HG03175 (cell line): ENCODE measurements around the gene LCT.
"Not testable (repeated sequence)": the region's sequence is repeated elsewhere in the genome, so short reads cannot be mapped to it uniquely, and the experiment has no call there.

Source experiments
- ATAC-seq: cut with Tn5 transposase; IDR thresholded peaks from one replicate; pipeline ENCODE4 v1.9.1; 2021; ENCODE audit warnings: mild to moderate bottlenecking, moderate library complexity; ENCODE audit not compliant: unreplicated experiment

The LCT gene

DNA sequence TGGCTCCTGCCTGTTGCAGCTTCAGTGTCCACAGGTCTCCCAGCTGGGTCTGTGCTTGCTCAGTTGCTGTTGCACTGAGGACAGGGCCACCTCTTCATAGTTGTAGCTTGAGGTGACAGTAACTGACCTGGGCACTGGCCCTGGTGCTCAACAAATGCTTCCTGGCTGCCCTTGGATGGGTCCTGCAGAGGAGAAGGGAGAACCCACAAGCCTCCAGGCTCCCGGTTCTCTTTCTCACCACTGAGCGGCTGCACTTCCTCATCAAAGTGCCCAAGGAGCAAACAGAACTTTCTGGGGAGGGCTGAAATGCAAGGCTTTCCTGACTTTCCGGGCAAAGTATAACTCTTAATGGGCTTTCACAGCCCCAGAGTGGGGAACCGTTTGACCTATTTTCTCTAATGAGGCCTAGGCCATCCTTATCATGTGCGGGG, 38.7 kb downstream of the LCT start:
- ATAC-seq: no peak

DNA sequence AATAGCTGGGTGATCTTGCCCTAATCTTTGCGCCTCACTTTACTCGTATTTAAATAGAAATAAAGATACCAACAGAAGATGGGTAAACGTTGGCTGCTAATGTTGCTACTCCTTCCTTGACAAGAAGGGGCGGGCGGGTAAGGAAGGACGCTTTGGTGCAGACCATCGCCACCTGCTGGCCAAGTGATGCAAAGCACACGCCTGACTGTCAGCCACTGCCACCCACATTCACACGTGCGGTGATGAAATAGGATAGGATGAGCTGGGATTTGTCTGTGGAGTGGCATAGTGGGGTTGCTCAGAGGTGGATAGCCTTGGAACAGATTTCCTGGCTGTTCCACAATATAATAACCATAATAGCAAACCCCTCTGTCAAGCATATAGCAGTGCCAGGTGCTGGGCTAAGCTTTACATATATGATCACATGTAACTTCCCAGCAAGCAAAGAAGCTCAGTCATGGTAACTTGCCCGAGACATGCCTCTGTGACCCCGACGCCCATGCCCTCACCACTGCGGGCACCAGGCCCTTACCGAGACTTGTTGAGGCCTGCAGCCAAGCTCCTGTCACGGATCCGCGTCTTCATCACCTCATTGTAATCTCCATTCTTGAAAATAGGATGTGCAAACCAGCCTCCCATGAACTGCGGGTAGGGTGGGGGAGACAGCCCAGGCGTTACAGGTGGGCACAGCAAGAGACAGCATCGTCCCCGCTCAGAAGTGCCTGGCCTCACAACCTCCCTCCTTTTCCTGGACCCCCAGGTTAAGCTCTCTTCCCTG, 39.3 kb downstream of the LCT start:
- peak; percentile 73 for ATAC-seq

DNA sequence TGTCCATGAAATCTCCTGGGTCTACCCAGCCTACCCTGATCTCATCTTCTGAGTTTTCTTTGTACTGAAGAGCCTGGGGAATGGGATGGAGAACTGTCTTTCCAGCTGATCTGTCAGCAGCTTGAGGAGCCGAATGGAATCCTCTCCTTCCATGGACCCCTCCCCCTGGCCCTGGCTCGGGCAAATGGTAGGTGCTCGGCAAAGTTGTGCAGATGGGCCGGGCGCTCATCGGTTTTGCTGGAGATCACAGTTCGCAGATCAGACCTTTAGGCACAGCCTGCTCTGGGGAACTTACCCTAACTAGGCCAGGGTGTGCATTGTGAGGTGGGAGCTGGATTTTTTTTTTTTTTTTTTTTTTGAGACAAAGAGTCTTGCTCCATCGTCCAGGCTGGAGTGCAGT, 40.4 kb downstream of the LCT start:
- ATAC-seq: no peak

- not testable (repeated sequence) for ATAC-seq
Measured at GRCh38 chr2:135795641-135796040, 41.3 kb downstream of the LCT start.

DNA sequence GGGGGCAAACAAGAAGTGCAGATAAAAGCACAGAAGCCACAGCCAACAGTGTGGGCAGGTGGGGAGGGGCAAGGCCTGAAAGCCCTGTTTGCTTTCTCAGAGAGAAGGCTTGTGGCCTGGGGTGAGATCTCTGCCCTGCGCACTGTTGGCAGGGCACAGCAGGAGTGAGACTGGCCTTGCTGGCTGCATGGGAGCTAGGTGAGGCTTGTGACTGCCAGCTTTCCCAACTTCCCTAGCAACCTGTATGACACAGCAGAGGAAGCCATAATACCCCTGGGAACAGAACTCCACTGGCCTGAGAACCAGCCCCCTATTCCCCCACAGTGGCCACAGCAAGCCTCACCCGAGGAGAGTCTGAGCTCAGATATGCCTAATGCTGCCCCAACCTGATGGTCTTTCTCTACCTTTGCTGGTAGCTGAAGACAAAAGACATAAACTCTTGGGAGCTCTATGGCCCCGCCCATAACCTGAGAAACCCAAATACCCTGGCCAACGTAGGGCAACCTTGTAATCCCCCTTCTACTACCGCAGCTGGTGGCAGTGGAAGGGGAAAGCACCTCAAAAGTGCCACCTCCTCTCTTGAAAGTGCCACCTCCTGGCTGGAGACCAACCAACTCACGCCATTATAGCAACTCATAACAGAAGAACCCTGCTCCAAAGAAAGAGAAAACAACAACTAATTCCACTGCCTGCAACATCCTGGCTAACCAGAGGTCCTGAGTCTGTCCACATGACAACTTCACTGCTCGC, 44.4 kb downstream of the LCT start:
- ATAC-seq: no peak

DNA sequence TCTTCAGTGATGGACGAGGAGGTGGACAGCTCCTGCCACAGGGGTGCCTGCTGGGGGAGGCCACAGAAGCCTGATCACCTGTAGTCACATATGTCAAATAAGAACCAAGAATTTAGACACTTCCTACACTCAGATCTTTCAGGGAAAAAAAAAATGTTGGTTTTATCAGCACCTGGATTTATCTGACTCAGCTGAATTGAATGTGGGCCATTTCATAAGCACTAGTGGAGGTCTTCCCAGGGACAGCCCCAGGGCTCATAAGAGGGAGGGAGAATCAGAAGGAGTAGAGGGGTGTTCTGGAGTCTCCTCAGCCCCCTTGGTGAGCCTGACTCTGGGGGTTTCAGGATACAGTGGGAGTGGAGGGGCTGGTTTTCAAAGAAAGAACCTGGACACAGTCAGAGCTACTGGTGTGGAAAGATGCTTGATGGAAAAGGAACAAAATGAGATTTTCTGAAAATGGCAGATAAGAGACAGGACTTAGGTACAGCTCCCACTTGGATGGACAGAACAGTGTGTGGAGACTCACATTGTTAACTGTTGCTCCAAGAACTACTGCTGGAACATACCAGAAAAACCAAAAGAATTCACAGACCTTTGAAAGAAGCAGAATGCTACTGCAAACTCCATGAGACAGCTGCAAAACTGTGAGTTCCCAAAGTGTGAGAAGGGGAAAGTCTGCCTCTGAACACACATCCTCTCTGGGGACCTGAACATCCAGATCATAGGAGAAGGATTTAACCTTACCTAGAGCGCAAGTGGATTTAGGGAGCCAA, 45.4 kb downstream of the LCT start:
- no peak for ATAC-seq

- ATAC-seq: no peak
Measured at GRCh38 chr2:135790423-135790822, 46.6 kb downstream of the LCT start.

GRCh38 chr2:135786823-135787222, 50.2 kb downstream of the LCT start:
- ATAC-seq: no peak

DNA sequence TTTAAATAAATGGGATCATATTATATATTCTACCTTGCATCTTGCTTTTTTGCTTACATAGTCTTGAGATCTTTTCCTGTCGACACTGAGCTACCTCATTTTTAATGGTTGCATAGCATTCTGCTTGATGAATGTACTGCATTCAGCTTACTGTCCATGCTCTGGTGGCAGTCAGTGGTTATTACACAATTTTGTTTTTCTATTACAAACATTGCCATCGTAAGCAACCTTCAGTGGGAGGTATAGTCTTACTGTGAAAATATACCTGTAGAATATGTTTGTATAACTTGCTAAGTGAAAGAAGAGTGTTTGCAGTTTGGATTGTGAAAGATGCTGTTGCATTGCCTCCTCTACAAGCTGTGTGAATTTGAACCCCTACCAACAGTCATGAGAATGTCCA, 52.0 kb downstream of the LCT start:
- no peak for ATAC-seq

GRCh38 chr2:135783439-135783838, 53.5 kb downstream of the LCT start:
- no peak for ATAC-seq

- ATAC-seq: no peak
Measured at GRCh38 chr2:135782231-135782630, 54.8 kb downstream of the LCT start.

DNA sequence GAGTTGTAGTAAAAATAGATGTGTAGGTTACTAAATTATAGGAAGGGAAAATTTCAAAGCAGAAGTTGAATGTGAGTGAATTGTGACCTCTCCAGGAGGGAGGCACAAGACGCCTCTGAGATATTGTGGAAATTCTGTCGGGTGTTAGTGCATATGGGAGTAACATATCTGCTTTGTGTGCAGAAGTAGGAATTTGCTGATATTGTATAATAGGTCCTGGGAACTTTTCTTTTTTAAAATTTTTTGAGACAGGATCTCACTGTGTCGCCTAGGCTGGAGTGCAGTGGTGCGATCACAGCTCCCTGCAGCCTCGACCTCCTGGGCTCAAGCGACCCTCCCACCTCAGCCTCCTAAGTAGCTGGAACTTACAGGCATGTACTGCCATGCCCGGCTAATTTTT, 60.6 kb downstream of the LCT start:
- ATAC-seq: no peak

DNA sequence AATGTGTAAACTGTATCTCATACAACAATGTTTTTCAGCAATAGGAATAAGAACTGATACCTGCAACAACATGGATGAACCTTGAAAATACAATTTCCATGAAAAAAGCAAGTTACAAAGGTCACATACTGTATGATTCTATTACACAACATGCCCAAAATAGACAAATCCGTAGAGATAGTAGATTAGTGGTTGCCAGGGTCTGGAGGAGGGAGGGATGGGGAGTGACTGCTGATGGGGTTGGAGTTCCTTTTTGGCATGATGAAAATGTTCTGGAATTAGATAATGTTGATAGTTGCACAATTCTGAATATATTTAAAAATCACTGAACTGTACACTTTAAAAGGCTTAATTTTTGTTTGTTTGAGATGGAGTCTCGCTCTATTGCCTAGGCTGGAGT, 61.6 kb downstream of the LCT start:
- no peak for ATAC-seq

GRCh38 chr2:135773917-135774316, 63.1 kb downstream of the LCT start:
- ATAC-seq: no peak

GRCh38 chr2:135773319-135773718, 63.7 kb downstream of the LCT start:
- no peak for ATAC-seq

- no peak for ATAC-seq
Measured at GRCh38 chr2:135768863-135769262, 68.1 kb downstream of the LCT start.

DNA sequence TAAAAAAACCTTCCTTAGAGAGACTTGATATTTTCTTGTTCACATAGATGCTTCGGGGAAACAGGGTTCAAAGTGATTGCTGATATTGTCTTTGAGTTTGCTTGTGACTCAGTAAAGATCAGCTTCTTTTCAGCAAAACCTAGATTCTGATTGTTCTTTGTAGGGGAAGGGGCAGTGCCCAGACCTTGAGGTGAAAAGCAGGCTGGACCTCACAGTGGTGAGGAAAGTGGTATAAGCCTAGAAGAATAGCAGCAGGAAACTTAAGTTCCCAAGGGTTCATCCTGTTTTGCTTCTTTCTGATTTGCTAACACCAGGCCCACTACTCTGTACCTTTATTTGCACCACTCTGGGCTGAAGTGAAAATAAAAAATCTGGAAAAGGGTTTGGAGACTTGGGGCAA, 74.5 kb downstream of the LCT start:
- ATAC-seq: no peak

DNA sequence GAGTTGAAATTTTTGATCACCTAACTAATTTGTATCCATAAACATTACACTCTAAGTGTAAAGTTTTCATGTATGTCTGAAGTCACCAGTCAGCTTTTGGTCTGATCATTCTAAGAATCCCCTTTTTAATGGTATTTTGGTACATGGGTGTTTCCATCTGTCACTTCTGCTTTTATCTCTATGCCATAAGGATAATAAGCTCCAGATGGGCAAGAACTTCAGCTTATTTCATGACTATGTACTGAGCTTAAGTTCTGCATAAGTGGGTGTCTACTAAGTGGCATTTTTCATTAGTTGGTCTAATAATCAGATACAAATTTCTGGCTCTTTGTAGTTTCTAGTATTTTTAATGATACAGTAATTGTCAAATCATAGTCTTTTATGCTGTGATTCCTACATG, 75.0 kb downstream of the LCT start:
- no peak for ATAC-seq

DNA sequence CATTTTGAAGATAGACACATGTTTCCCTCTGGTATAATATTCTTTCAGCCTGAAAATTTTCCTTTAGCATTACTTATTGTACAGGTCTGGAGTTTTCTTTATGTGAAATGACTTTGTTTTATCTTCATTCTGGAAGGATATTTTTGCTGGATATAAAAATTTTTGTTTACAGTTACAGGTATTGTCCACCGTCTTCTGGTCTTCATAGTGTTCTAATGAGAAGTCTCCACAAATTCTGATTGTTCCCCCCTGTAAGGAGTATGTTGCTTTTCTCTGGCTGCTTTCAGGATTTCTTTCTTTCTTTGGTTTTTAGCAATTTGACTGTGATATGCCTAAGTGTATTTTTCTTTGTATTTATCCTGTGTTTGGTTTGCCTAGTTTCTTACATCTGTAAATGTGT, 80.3 kb downstream of the LCT start:
- no peak for ATAC-seq

DNA sequence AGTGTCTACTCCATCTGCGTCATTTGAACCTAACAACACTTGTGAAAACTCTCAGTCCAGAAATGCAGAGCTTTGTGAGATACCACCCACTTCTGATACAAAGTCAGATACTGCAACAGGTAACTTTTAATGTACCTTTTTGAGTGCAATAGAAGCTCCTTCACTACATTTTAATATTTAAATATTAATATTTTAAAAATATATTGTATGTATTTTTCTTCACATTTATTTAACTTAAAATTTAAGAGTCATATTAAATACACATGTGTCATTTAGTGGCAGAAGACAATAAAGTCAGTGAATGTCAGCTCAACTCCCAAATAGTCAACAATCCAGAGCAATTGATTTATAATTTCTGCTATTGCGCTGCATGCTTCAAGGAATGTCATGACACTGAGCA, 81.4 kb downstream of the LCT start:
- ATAC-seq: no peak

DNA sequence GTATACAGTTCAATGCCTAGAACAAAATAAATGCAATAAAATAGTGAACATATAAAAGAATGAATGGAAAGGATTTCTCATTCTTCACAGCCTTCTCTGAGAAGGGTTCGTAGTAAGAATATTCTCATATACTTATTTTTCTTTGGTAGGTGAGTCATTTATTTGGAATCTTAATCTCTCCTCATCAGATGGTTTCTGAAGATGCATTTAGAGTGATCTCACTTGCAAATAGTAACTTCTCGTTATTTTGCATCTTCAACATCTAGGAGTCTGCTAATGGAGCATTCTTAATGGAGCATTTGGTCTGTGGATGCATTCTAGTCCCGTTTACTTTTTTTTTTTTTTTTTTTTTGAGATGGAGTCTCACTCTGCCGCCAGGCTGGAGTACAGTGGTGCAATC, 91.4 kb downstream of the LCT start:
- no peak for ATAC-seq
